K562 (cell line): ENCODE measurements around the gene SDE2. TPM values are rescaled to one million over a fixed set of nuclear protein-coding genes. Genes with fewer than 3 reads are reported as not detected.
"Not testable (repeated sequence)": the region's sequence is repeated elsewhere in the genome, so short reads cannot be mapped to it uniquely, and the experiment has no call there.

Experiments used
- ATAC-seq: fragments of 200-7000 bp; cut with Tn5 transposase; 3 replicates; pipeline ENCODE4 v1.9.1; 2020; ENCODE audit warnings: moderate library complexity
- BruUV-seq: library from RNA; stranded (reverse); fragments of 400-500 nt; replicated peaks from 2 replicates; lab custom pipeline; 2021; lab: Mats Ljungman, UMichigan
- CTCF ChIA-PET: fragments of 300-600 bp; formaldehyde crosslinking; extraction: SDS; loops from one replicate; lab custom pipeline; 2021; ENCODE audit warnings: low intra/inter-chr PET ratio; lab: Yijun Ruan, JAX
- POLR2A ChIA-PET: fragments of 300-600, 350-650 bp; sonication (Branson Sonifier 250); formaldehyde crosslinking; extraction: SDS; loops from one replicate; lab custom pipeline; 2021; ENCODE audit warnings: antibody characterized with exemption, inconsistent platforms; lab: Yijun Ruan, JAX
- DNase-seq, 4 experiments: peaks; one replicate each; pipeline versions ENCODE4 v3.0.0 to v3.0.0-alpha.2; 2011 to 2018; ENCODE audit warnings: low spot score in 3 of 4, mixed read lengths in 3 of 4; ENCODE audit errors: extremely low read depth in 1 of 4
- FAIRE-seq: peaks from 2 replicates; lab custom pipeline; 2011; peaks lifted over from hg19 to GRCh38; lab: Jason Lieb, UNC
- H2AFZ ChIP-seq: 2 replicates; pipeline ENCODE4 v1.6.0; 2011; ENCODE audit warnings: low read depth, low read length, control low read depth, inconsistent platforms
- H3K27ac ChIP-seq: fragments of 200-600 bp; 3 replicates; pipeline ENCODE4 v1.8.0; 2011; ENCODE audit warnings: low read depth, mild to moderate bottlenecking, control low read depth, inconsistent platforms, low read length, moderate library complexity, mixed read lengths; ENCODE audit errors: extremely low read depth
- H3K27me3 ChIP-seq, 2 experiments: fragments of 300-600 bp in 1 of 2; 2 replicates in 1 of 2; 3 replicates in 1 of 2; pipeline versions ENCODE4 v1.6.0 to v1.8.0; 2011; ENCODE audit warnings: inconsistent platforms in 2 of 2, low read length in 2 of 2, mild to moderate bottlenecking in 1 of 2, mixed read lengths in 1 of 2, moderate library complexity in 1 of 2; ENCODE audit not compliant: control insufficient read depth in 2 of 2, insufficient read depth in 2 of 2
- H3K36me3 ChIP-seq: fragments of 300-600 bp; 3 replicates; pipeline ENCODE4 v1.8.0; 2011; ENCODE audit warnings: mild to moderate bottlenecking, low read length, inconsistent platforms; ENCODE audit not compliant: control insufficient read depth, insufficient read depth
- H3K4me1 ChIP-seq, 2 experiments: fragments of 200-600 bp in 1 of 2; replicated peaks in 1 of 2; 2 replicates in 1 of 2; 3 replicates in 1 of 2; pipeline versions ENCODE4 v1.5.1 to v1.8.0; 2011; ENCODE audit warnings: inconsistent platforms in 2 of 2, low read length in 2 of 2, mild to moderate bottlenecking in 1 of 2, mixed read lengths in 1 of 2, moderate library complexity in 1 of 2; ENCODE audit not compliant: control insufficient read depth in 2 of 2, insufficient read depth in 2 of 2
- H3K4me2 ChIP-seq: 2 replicates; pipeline ENCODE4 v1.6.1; 2011; ENCODE audit warnings: low read length, control low read depth, inconsistent platforms, mixed read lengths; ENCODE audit not compliant: insufficient read depth
- H3K4me3 ChIP-seq: fragments of 200-600 bp; sonication (generic), shearing (Covaris generic); 2 replicates; pipeline ENCODE4 v1.5.1; 2016; ENCODE audit warnings: control low read depth, inconsistent platforms
- H3K79me2 ChIP-seq: fragments of 200-600 bp; 3 replicates; pipeline ENCODE4 v1.8.0; 2011; ENCODE audit warnings: low read length, inconsistent platforms; ENCODE audit not compliant: control insufficient read depth, insufficient read depth
- H3K9ac ChIP-seq, 2 experiments: 2 replicates each; pipeline versions ENCODE4 v1.6.0 to v1.6.1; 2011; ENCODE audit warnings: low read depth in 2 of 2, low read length in 2 of 2, control low read depth in 1 of 2, inconsistent platforms in 1 of 2, mild to moderate bottlenecking in 1 of 2, mixed read lengths in 1 of 2; ENCODE audit not compliant: insufficient read depth in 1 of 2
- H3K9me1 ChIP-seq: one replicate; pipeline ENCODE4 v1.6.0; 2011; ENCODE audit warnings: inconsistent platforms, mild to moderate bottlenecking, low read length, moderate library complexity; ENCODE audit not compliant: control insufficient read depth, insufficient read depth
- H3K9me3 ChIP-seq: replicated peaks from 2 replicates; pipeline ENCODE4 v1.5.1; 2011; ENCODE audit warnings: low read depth, low read length, inconsistent platforms; ENCODE audit not compliant: control insufficient read depth, insufficient read depth
- H4K20me1 ChIP-seq: replicated peaks from 2 replicates; pipeline ENCODE4 v1.6.1; 2011; ENCODE audit warnings: low read length, inconsistent platforms, mixed read lengths; ENCODE audit not compliant: control insufficient read depth, insufficient read depth
- CEBPB ChIP-seq: fragments of 450-650 bp; IDR thresholded peaks from 2 replicates; pipeline ENCODE4 v1.6.1; 2016; ENCODE audit warnings: missing genetic modification characterization, missing compliant biosample characterization
- MAZ ChIP-seq, 2 experiments: fragments of 450-650 bp in 1 of 2; sonication (generic) in 1 of 2; formaldehyde crosslinking; IDR thresholded peaks in 1 of 2; conservative IDR thresholded peaks in 1 of 2; 2 replicates each; pipeline versions ENCODE4 v1.4.0 to v1.5.0; 2020; ENCODE audit warnings: mild to moderate bottlenecking in 1 of 2, missing genetic modification reagents in 1 of 2
- NR2C1 ChIP-seq, 2 experiments: fragments of 450-650 bp; IDR thresholded peaks; 2 replicates each; pipeline ENCODE4 v1.6.1; 2017; ENCODE audit warnings: mild to moderate bottlenecking in 2 of 2, antibody characterized with exemption in 1 of 2, inconsistent platforms in 1 of 2, missing compliant biosample characterization in 1 of 2, missing genetic modification characterization in 1 of 2
- PHB2 ChIP-seq: fragments of 450-650 bp; IDR thresholded peaks from 2 replicates; pipeline ENCODE4 v1.6.1; 2017; ENCODE audit warnings: low read depth
- ZNF175 ChIP-seq: fragments of 200-800 bp; sonication (Bioruptor generic); IDR thresholded peaks from 2 replicates; pipeline ENCODE4 v1.6.1; 2016; ENCODE audit warnings: low read depth, mild to moderate bottlenecking, missing genetic modification characterization, missing compliant biosample characterization
- ZNF592 ChIP-seq: fragments of 450-650 bp; IDR thresholded peaks from 2 replicates; pipeline ENCODE4 v1.6.1; 2017; ENCODE audit warnings: antibody characterized with exemption, mild to moderate bottlenecking
- WGBS: fragments of 100-300 bp; shearing (Covaris generic); methylation state at CpG from one replicate; pipeline ENCODE4 v1.1.6; 2016; ENCODE audit warnings: low coverage, mixed read lengths; ENCODE audit not compliant: insufficient coverage; ENCODE audit errors: missing lambda C conversion rate; 5-methylcytosine and 5-hydroxymethylcytosine counted together
- in situ Hi-C: fragments of 300-500 bp; cut with MboI; formaldehyde crosslinking; loops from 4 replicates; pipeline ENCODE4 v1.15.0; 2018; ENCODE audit warnings: inconsistent platforms, mixed read lengths
- intact Hi-C: fragments of 100-400 bp; cut with micrococcal nuclease; formaldehyde crosslinking; loops from 2 replicates; pipeline ENCODE4 v1.14.2; 2022
- polyA plus RNA-seq, 8 experiments: library from polyadenylated mRNA; depleted of rRNA in 4 of 8; stranded (reverse) in 5 of 8; unstranded in 3 of 8; fragments of >200 nt; fragmentation: Nextera tagmentation in 2 of 8; fragmentation: Illumina TruSeq in 1 of 8; extraction: Ambion mirVana in 2 of 8; extraction: Trizol in 1 of 8; gene quantifications; 2 replicates each; pipeline versions ENCODE4 v1.2.1 to v1.2.3, GENCODE V29; 2011 to 2014; ENCODE audit warnings: inconsistent platforms in 1 of 8, missing spikeins in 1 of 8
- total RNA-seq, 7 experiments: library from RNA; depleted of rRNA in 6 of 7; stranded (reverse); fragments of >200 nt in 6 of 7; fragmentation: Illumina TruSeq in 2 of 7; extraction: Trizol in 2 of 7; gene quantifications; 2 replicates each; pipeline versions ENCODE4 v1.2.1 to v1.2.3, GENCODE V29; 2011 to 2021; ENCODE audit warnings: low replicate concordance in 1 of 7
- TF ChIP-seq, protein P1 (sequence below): fragments of 450-650 bp; formaldehyde crosslinking; conservative IDR thresholded peaks from 2 replicates; pipeline ENCODE4 v1.4.0; 2022; ENCODE audit warnings: mild to moderate bottlenecking, missing genetic modification characterization
- TF ChIP-seq, protein P2 (sequence below): sonication (generic); formaldehyde crosslinking; IDR thresholded peaks from 2 replicates; pipeline ENCODE4 v1.8.0; 2022; ENCODE audit warnings: mild to moderate bottlenecking, missing genetic modification reagents
- TF ChIP-seq, protein P3 (sequence below), 2 experiments: IDR thresholded peaks; 2 replicates each; pipeline ENCODE4 v1.6.1; 2011; ENCODE audit warnings: borderline replicate concordance in 1 of 2, control low read depth in 1 of 2, low read depth in 1 of 2, low read length in 1 of 2, mild to moderate bottlenecking in 1 of 2, mixed read lengths in 1 of 2, moderate library complexity in 1 of 2; ENCODE audit not compliant: insufficient read depth in 1 of 2, insufficient read length in 1 of 2, poor library complexity in 1 of 2, severe bottlenecking in 1 of 2; ENCODE audit errors: extremely low read depth in 1 of 2

The SDE2 gene
- total and polyA plus RNA-seq, 9 of the 15 experiments (the other 6 are each of a cell fraction or from before 2014, with no cell fraction given) = 14.3 to 62.3 (median 46.0) TPM

DNA sequence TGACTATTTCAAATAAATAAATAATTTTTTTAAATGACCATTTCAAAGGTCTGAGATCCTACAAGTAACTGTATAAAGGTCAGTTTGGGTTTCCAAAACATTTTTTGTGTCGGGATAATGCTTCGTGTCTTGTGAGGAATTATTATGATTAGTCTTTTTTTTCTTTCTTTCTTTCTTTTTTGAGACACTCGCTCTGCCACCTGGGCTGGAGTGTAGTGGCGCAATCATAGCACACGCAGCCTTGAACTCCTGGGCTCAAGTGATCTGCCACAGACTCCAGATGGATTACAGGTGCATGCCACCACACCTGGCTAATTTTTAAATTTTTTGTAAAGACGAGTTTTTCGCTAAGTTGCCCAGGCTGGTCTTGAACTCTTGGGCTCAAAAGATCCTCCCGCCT, 1.9 kb upstream of the SDE2 start (continued):
- TF ChIP-seq, protein P1, sequence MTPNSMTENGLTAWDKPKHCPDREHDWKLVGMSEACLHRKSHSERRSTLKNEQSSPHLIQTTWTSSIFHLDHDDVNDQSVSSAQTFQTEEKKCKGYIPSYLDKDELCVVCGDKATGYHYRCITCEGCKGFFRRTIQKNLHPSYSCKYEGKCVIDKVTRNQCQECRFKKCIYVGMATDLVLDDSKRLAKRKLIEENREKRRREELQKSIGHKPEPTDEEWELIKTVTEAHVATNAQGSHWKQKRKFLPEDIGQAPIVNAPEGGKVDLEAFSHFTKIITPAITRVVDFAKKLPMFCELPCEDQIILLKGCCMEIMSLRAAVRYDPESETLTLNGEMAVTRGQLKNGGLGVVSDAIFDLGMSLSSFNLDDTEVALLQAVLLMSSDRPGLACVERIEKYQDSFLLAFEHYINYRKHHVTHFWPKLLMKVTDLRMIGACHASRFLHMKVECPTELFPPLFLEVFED (CRISPR knock-in tag) = peak; percentile 53; the same call in 1 of the 2 replicates
- TF ChIP-seq CEBPB = peak; percentile 76

DNA sequence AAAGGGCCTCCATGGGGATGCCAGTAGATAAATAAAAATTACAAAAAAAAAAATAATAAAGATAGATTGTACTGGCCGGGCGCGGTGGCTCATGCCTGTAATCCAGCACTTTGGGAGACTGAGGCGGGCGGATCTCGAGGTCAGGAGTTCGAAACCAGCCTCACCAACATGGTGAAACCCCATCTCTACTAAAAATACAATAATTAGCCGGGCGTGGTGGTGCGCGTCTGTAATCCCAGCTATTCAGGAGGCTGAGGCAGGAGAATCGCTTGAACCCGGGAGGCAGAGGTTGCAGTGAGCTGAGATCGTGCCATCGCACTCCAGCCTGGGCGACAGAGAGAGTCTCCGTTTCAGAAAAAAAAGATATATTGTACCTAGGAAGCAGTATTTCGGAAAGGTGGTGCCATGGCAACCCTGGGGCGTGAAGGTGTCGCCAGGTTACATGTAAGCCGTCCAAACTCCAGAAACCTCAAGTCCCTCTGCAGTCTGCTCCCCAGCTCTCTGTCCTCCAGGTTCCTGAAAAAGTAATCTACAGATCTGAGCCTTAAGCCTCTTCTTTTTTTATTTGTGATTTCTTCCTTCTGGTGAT, 1.4 kb upstream of the SDE2 start:
- peak in 1 of 4 experiments; percentile 63 for DNase-seq
- BruUV-seq; H4K20me1 ChIP-seq; H3K9me3 ChIP-seq; H3K27me3 ChIP-seq; H3K9me1 ChIP-seq; in situ Hi-C loops; ATAC-seq; FAIRE-seq; intact Hi-C loops; CTCF ChIA-PET; TF ChIP-seq NR2C1 (IDR thresholded peaks at IDR 0.05): not testable (repeated sequence)
- H3K4me3 ChIP-seq = peak overlapping the region; percentile 42
- 10% methylated on average over 21 of the region's 21 CpGs for WGBS
- peak overlapping the region; percentile 84 for H3K4me2 ChIP-seq
- H3K36me3 ChIP-seq = peaks cover 31% of the 10 kb centered on the region
- peaks cover 36 to 63% of the 10 kb centered on the region in 2 experiments for H3K4me1 ChIP-seq
- peak overlapping the region; percentile 87 to 96; a peak in 3 of 4 replicates for H3K9ac ChIP-seq
- peaks cover 48% of the 10 kb centered on the region for H3K79me2 ChIP-seq
- POLR2A ChIA-PET = interaction anchor here (0.6 to 7.5 kb wide), 21 partner anchors 10 to 1780 kb away, joined by 3 to 100 read pairs (median 5); partner anchors contain the start of genes H3-3A, PYCR2, SRP9 and TMEM63A
- peak overlapping the region; percentile 92 for H2AFZ ChIP-seq
- H3K27ac ChIP-seq = peak overlapping the region; percentile 98
- 0 out of 4 replicates have a peak, but pooled peaks of 1 of the 2 experiments have one; percentile 57 for TF ChIP-seq MAZ (CRISPR knock-in tag; conservative IDR thresholded peaks at IDR 0.05 in 1 of 2, IDR thresholded peaks at IDR 0.05 in 1 of 2)
- 0 out of 2 replicates have a peak, but pooled peaks have one; percentile 12 for TF ChIP-seq NR2C1 (tag; IDR thresholded peaks at IDR 0.05)
- TF ChIP-seq, protein P2, sequence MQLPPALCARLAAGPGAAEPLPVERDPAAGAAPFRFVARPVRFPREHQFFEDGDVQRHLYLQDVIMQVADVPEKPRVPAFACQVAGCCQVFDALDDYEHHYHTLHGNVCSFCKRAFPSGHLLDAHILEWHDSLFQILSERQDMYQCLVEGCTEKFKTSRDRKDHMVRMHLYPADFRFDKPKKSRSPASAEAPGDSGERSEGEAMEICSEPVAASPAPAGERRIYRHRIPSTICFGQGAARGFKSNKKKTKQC (CRISPR knock-in tag) = 0 out of 2 replicates have a peak, but pooled peaks have one; percentile 39
- TF ChIP-seq PHB2 = 0 out of 2 replicates have a peak, but pooled peaks have one; percentile 38
- TF ChIP-seq, protein P3, sequence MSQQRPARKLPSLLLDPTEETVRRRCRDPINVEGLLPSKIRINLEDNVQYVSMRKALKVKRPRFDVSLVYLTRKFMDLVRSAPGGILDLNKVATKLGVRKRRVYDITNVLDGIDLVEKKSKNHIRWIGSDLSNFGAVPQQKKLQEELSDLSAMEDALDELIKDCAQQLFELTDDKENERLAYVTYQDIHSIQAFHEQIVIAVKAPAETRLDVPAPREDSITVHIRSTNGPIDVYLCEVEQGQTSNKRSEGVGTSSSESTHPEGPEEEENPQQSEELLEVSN (IDR thresholded peaks at IDR 0.05; ENCODE audit: borderline replicate concordance in 1 of 2, extremely low read depth in 1 of 2, insufficient read depth in 1 of 2, insufficient read length in 1 of 2, low read depth in 1 of 2, low read length in 1 of 2, poor library complexity in 1 of 2, severe bottlenecking in 1 of 2) = peak in 1 of 2 experiments; percentile 22
- TF ChIP-seq ZNF592 = peak; percentile 69
- peak; percentile 79 for TF ChIP-seq ZNF175
